Adrenal gland (tissue), 12 donors: ENCODE measurements around the gene LGMN. TPM values are rescaled to one million over a fixed set of nuclear protein-coding genes. Genes with fewer than 3 reads are reported as not detected.
"Not testable (repeated sequence)": the region's sequence is repeated elsewhere in the genome, so short reads cannot be mapped to it uniquely, and the experiment has no call there.

Experiments used
- DNase-seq, 7 donors: peaks; one replicate each; pipeline ENCODE4 v3.0.0-alpha.2; 2019 to 2020
- H3K27ac ChIP-seq, 5 donors: fragments of 200-600 bp; sonication (generic) in 4 of 5; 1 replicate in 3 of 5; 2 replicates in 2 of 5; pipeline versions ENCODE4 v1.5.1 to v1.8.0; 2016 to 2020; ENCODE audit warnings: mild to moderate bottlenecking in 1 of 5
- H3K27me3 ChIP-seq: fragments of 200-600 bp; 2 replicates; pipeline ENCODE4 v1.8.0; 2021
- H3K36me3 ChIP-seq, 2 donors: fragments of 200-600 bp; replicated peaks in 1 of 2; 1 replicate in 1 of 2; 2 replicates in 1 of 2; pipeline versions ENCODE4 v1.5.1 to v1.8.0; 2018 to 2022
- H3K4me1 ChIP-seq, 2 donors: fragments of 200-600 bp; replicated peaks in 1 of 2; 1 replicate in 1 of 2; 2 replicates in 1 of 2; pipeline versions ENCODE4 v1.5.1 to v1.8.0; 2018 to 2021
- H3K4me3 ChIP-seq, 4 donors: fragments of 200-600 bp; sonication (generic) in 3 of 4; one replicate each; pipeline ENCODE4 v1.5.1; 2016 to 2018
- H3K9me3 ChIP-seq, 3 donors: fragments of 200-600 bp; sonication (generic) in 1 of 3; replicated peaks in 1 of 3; 1 replicate in 2 of 3; 2 replicates in 1 of 3; pipeline versions ENCODE4 v1.5.1 to v1.8.0; 2016 to 2021
- CTCF ChIP-seq, 6 experiments: fragments of 450-650 bp in 4 of 6; fragments of 200-600 bp in 2 of 6; sonication (generic) in 1 of 6; IDR thresholded peaks; 1 replicate in 5 of 6; 2 replicates in 1 of 6; pipeline versions ENCODE4 v1.5.1 to v1.8.0; 2016 to 2021; ENCODE audit warnings: antibody characterized with exemption in 6 of 6, mild to moderate bottlenecking in 2 of 6, moderate library complexity in 1 of 6
- POLR2A ChIP-seq, 2 donors: fragments of 450-650 bp; IDR thresholded peaks; one replicate each; pipeline ENCODE4 v1.6.1; 2017; ENCODE audit warnings: antibody characterized with exemption in 2 of 2, mild to moderate bottlenecking in 2 of 2, moderate library complexity in 1 of 2
- WGBS, 4 donors: extraction: QIAGEN DNeasy Blood & Tissue Kit in 2 of 4; methylation state at CpG; one replicate each; pipeline versions ENCODE4 v1.1.5 to v1.1.7; 2013 to 2017; 5-methylcytosine and 5-hydroxymethylcytosine counted together
- intact Hi-C, 2 donors: fragments of 100-400 bp; cut with DNase I; formaldehyde crosslinking; loops; one replicate each; pipeline versions ENCODE4 v1.14.1 to v1.15.0; 2022 to 2023
- polyA plus RNA-seq, 3 donors: library from polyadenylated mRNA; stranded (reverse); fragments of 200-250 nt in 2 of 3; fragments of 350-450 nt in 1 of 3; fragmentation: Illumina TruSeq in 1 of 3; extraction: RNeasy Lipid Tissue Mini Kit (QIAGEN cat#74804) in 1 of 3; gene quantifications; one replicate each; pipeline ENCODE4 v1.2.3, GENCODE V29; 2013 to 2014
- total RNA-seq, 9 donors: library from RNA; depleted of rRNA in 4 of 9; stranded (reverse); fragments of >200 nt in 4 of 9; fragments of 120-200 nt in 1 of 9; fragmentation: NEBNext Ultra II Directional in 1 of 9; extraction: Animal tissue kit (Norgen Biotek cat#: 25700) in 1 of 9; gene quantifications; one replicate each; pipeline versions ENCODE4 v1.1.0 to v1.2.4, GENCODE V29; 2013 to 2023
- donor health status: healthy with polysubstance abuse.
- donor health status: Bipolar disorder and iron deficiency.
- donor health status: DM: yes; HTN: yes; CAD: no.
- donor health status: DM: no; HTN: no; CAD: no.
- donor health status: DM: no; HTN: no; CAD: no.
- donor health status: DM: yes; HTN: yes; CAD: no.

LGMN gene
- total and polyA plus RNA-seq, 12 donors, result 66.6 to 153 (median 117) TPM

- H3K36me3 ChIP-seq, result no peaks in the 10 kb centered on the region
- TF ChIP-seq POLR2A (IDR thresholded peaks at IDR 0.05) (no peak), CTCF (IDR thresholded peaks at IDR 0.05) (no peak)
- peaks cover 2 to 11% of the 10 kb centered on the region in 2 donors for H3K4me1 ChIP-seq
- H3K27ac ChIP-seq, result no peak overlapping the region
- intact Hi-C loops, result loop anchor here (5.0 to 10.0 kb wide), 3 partner anchors 58 to 96 kb away; no protein-coding TSS in a partner anchor
- 70 to 78% (median 74%) methylated on average over 7 of the region's 7 CpGs for WGBS, 4 donors
- no peak overlapping the region for H3K4me3 ChIP-seq
- no peaks in the 10 kb centered on the region for H3K9me3 ChIP-seq
- no peaks in the 10 kb centered on the region for H3K27me3 ChIP-seq
- DNase-seq, result no peak
These were observed 32.2 kb upstream of the LGMN start for GRCh38 chr14:92780444-92781232.

- H3K27me3 ChIP-seq, H3K4me1 ChIP-seq, DNase-seq, H3K4me3 ChIP-seq, intact Hi-C loops, H3K36me3 ChIP-seq, H3K27ac ChIP-seq, H3K9me3 ChIP-seq: not testable (repeated sequence)
- WGBS, 4 donors, result 64 to 92% (median 82%) methylated on average over 2 to 3 of the region's 3 CpGs
These were observed 30.6 kb upstream of the LGMN start for GRCh38 chr14:92778868-92779565.

GRCh38 chr14:92775292-92775691 lies 26.9 kb upstream of the LGMN start:
- DNase-seq, result peak in 2 of 7 donors; percentile 48 to 50
- H3K27me3 ChIP-seq, intact Hi-C loops, H3K36me3 ChIP-seq, H3K9me3 ChIP-seq, H3K4me1 ChIP-seq, H3K4me3 ChIP-seq: not testable (repeated sequence)
- 11 to 21% (median 14%) methylated on average over 2 of the region's 2 CpGs for WGBS, 4 donors
- H3K27ac ChIP-seq, result peak overlapping the region in 2 of 5 donors; percentile 26 to 49

- Histone ChIP-seq H3K36me3 (no peaks in the 10 kb centered on the region), H3K9me3 (no peaks in the 10 kb centered on the region), H3K4me3 (no peak overlapping the region), H3K27ac (peak overlapping the region in 2 of 5 donors; percentile 26 to 49), H3K4me1 (peaks cover 0 to 4% of the 10 kb centered on the region in 2 donors), H3K27me3 (no peaks in the 10 kb centered on the region)
- TF ChIP-seq POLR2A (IDR thresholded peaks at IDR 0.05) (no peak), CTCF (IDR thresholded peaks at IDR 0.05) (no peak)
- WGBS, 4 donors, result 73 to 85% (median 82%) methylated on average over 8 of the region's 8 CpGs
- no peak for DNase-seq
- intact Hi-C loops, result no loop called here
These were observed 26.1 kb upstream of the LGMN start for GRCh38 chr14:92774572-92774971.

GRCh38 chr14:92770484-92770883 lies 22.1 kb upstream of the LGMN start:
- no peaks in the 10 kb centered on the region for H3K9me3 ChIP-seq
- DNase-seq, result no peak
- H3K4me3 ChIP-seq, result no peak overlapping the region
- H3K27me3 ChIP-seq, result no peaks in the 10 kb centered on the region
- peak overlapping the region in 1 of 5 donors; percentile 56 for H3K27ac ChIP-seq
- WGBS, 4 donors, result 71 to 82% (median 79%) methylated on average over 2 of the region's 2 CpGs
- peaks cover 0 to 4% of the 10 kb centered on the region in 2 donors for H3K4me1 ChIP-seq
- TF ChIP-seq POLR2A (IDR thresholded peaks at IDR 0.05) (no peak), CTCF (IDR thresholded peaks at IDR 0.05) (no peak)
- intact Hi-C loops, result no loop called here
- H3K36me3 ChIP-seq, result no peaks in the 10 kb centered on the region
